Smooth muscle cell (in vitro differentiated cells): ENCODE data around the gene RBM27. TPM values are rescaled to one million over a fixed set of nuclear protein-coding genes. Genes with fewer than 3 reads are reported as not detected.
"Not testable (repeated sequence)": the region's sequence is repeated elsewhere in the genome, so short reads cannot be mapped to it uniquely, and the experiment has no call there.

Experiments used
- DNase-seq: peaks from one replicate; lab custom pipeline; 2025; ENCODE audit not compliant: unreplicated experiment; lab: John Stamatoyannopoulos, UW
- H2AFZ ChIP-seq: fragments of 200-600 bp; sonication (generic); 2 replicates; pipeline ENCODE4 v1.6.0; 2016; ENCODE audit warnings: antibody characterized with exemption, low read depth, mild to moderate bottlenecking
- H3F3A ChIP-seq: fragments of 200-600 bp; sonication (generic); 2 replicates; pipeline ENCODE4 v1.6.0; 2017; ENCODE audit warnings: antibody characterized with exemption, low read depth
- H3K27ac ChIP-seq: fragments of 200-600 bp; sonication (generic); 2 replicates; pipeline ENCODE4 v1.5.1; 2016; ENCODE audit warnings: low read depth, mild to moderate bottlenecking
- H3K27me3 ChIP-seq: fragments of 200-600 bp; sonication (generic); 2 replicates; pipeline ENCODE4 v1.6.1; 2016; ENCODE audit warnings: low read depth, mild to moderate bottlenecking
- H3K36me3 ChIP-seq: fragments of 200-600 bp; sonication (generic); 2 replicates; pipeline ENCODE4 v1.5.1; 2016; ENCODE audit warnings: low read depth
- H3K4me1 ChIP-seq: fragments of 200-600 bp; sonication (generic); 2 replicates; pipeline ENCODE4 v1.5.1; 2016; ENCODE audit warnings: low read depth
- H3K4me2 ChIP-seq: fragments of 200-600 bp; sonication (generic); 2 replicates; pipeline ENCODE4 v1.6.0; 2016; ENCODE audit warnings: mild to moderate bottlenecking
- H3K4me3 ChIP-seq: fragments of 200-600 bp; sonication (generic); 2 replicates; pipeline ENCODE4 v1.5.1; 2016; ENCODE audit warnings: mild to moderate bottlenecking
- H3K79me2 ChIP-seq: fragments of 200-600 bp; sonication (generic); 2 replicates; pipeline ENCODE4 v1.6.0; 2016; ENCODE audit warnings: low read depth, mild to moderate bottlenecking
- H3K9ac ChIP-seq: fragments of 200-600 bp; sonication (generic); 2 replicates; pipeline ENCODE4 v1.6.0; 2016; ENCODE audit warnings: low read depth
- H3K9me3 ChIP-seq: fragments of 200-600 bp; sonication (generic); replicated peaks from 2 replicates; pipeline ENCODE4 v1.5.1; 2016; ENCODE audit warnings: low read depth
- H4K20me1 ChIP-seq: fragments of 200-600 bp; sonication (generic); 2 replicates; pipeline ENCODE4 v1.6.0; 2016; ENCODE audit warnings: low read depth
- WGBS: methylation state at CpG from one replicate; pipeline ENCODE4 v1.1.7; 2016; ENCODE audit warnings: low lambda C conversion rate; 5-methylcytosine and 5-hydroxymethylcytosine counted together
- polyA plus RNA-seq: library from polyadenylated mRNA; unstranded; fragments of >200 nt; fragmentation: Nextera tagmentation; extraction: Ambion mirVana; gene quantifications from 2 replicates; pipeline ENCODE4 v1.2.1, GENCODE V29; 2016
- total RNA-seq: library from RNA; depleted of rRNA; stranded (reverse); fragments of >200 nt; gene quantifications from 2 replicates; pipeline ENCODE4 v1.2.3, GENCODE V29; 2014
- TF ChIP-seq, protein P1 (sequence below): fragments of 200-600 bp; sonication (generic); IDR thresholded peaks from 2 replicates; pipeline ENCODE4 v1.5.1; 2017; ENCODE audit warnings: borderline replicate concordance, mild to moderate bottlenecking, antibody characterized with exemption; ENCODE audit not compliant: insufficient read depth, poor library complexity, severe bottlenecking

RBM27 gene
- total and polyA plus RNA-seq, 2 experiments from 2014 or later, result 2.5 to 25.6 TPM

DNA sequence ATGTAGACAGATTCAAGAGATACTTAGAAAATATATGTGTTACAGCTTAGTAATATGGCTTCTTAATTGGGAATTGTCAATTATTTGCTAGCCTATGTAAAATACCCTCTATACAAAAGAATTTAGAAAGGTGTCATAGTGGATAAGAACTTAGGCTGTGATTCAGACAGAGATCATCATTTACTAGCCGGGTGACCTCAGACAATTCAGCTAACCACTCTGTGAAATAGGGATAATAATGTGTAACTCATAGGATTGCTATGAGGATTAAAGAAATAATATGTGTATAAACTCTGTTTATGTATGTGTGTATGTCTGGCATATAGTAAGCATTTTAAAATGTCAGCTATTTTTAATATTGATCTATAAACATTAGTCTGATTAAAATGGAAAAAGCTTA, 15.0 kb upstream of the RBM27 start:
- Histone ChIP-seq H4K20me1 (no peaks in the 10 kb centered on the region), H3K27me3 (no peaks in the 10 kb centered on the region), H3K4me1 (no peaks in the 10 kb centered on the region), H3F3A (no peaks in the 10 kb centered on the region), H3K9ac (no peak overlapping the region), H3K4me2 (no peak overlapping the region), H3K27ac (no peak overlapping the region), H3K79me2 (no peaks in the 10 kb centered on the region), H3K4me3 (no peak overlapping the region), H2AFZ (no peak overlapping the region), H3K36me3 (no peaks in the 10 kb centered on the region), H3K9me3 (no peaks in the 10 kb centered on the region)
- TF ChIP-seq, protein P1, sequence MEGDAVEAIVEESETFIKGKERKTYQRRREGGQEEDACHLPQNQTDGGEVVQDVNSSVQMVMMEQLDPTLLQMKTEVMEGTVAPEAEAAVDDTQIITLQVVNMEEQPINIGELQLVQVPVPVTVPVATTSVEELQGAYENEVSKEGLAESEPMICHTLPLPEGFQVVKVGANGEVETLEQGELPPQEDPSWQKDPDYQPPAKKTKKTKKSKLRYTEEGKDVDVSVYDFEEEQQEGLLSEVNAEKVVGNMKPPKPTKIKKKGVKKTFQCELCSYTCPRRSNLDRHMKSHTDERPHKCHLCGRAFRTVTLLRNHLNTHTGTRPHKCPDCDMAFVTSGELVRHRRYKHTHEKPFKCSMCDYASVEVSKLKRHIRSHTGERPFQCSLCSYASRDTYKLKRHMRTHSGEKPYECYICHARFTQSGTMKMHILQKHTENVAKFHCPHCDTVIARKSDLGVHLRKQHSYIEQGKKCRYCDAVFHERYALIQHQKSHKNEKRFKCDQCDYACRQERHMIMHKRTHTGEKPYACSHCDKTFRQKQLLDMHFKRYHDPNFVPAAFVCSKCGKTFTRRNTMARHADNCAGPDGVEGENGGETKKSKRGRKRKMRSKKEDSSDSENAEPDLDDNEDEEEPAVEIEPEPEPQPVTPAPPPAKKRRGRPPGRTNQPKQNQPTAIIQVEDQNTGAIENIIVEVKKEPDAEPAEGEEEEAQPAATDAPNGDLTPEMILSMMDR, result no peak
- 54% methylated on average over 1 of the region's 1 CpG for WGBS
- no peak for DNase-seq

DNA sequence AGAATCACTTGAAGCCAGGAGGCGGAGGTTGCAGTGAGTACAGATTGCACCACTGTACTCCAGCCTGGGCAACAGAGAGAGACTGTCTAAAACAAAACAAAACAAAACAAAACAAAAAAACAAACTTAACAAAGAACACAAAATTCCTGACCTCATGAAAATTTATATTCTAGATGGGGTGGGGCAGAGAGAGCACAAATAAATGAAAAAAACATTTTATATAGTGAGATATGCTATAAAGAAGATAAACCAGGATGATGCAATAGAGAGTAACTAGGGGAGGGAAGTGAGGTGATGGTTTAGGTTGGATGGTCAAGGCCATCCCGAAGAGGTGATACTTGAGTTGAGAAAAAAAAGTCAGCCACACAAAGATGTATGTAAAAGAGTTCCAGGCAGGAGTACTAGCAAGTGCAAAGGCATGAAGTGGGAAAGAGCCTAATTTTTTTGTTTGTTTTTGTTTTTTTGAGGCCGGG, 10.8 kb upstream of the RBM27 start:
- no peaks in the 10 kb centered on the region for H3K79me2 ChIP-seq
- no peaks in the 10 kb centered on the region for H3K9me3 ChIP-seq
- no peak overlapping the region for H2AFZ ChIP-seq
- no peaks in the 10 kb centered on the region for H3K36me3 ChIP-seq
- H4K20me1 ChIP-seq, result no peaks in the 10 kb centered on the region
- no peaks in the 10 kb centered on the region for H3K27me3 ChIP-seq
- WGBS, result 90% methylated on average over 3 of the region's 3 CpGs
- TF ChIP-seq, protein P1, result no peak
- no peak overlapping the region for H3K4me3 ChIP-seq
- no peak overlapping the region for H3K27ac ChIP-seq
- no peak for DNase-seq
- no peak overlapping the region for H3K4me2 ChIP-seq
- no peak overlapping the region for H3K9ac ChIP-seq
- no peaks in the 10 kb centered on the region for H3K4me1 ChIP-seq
- no peaks in the 10 kb centered on the region for H3F3A ChIP-seq

DNA sequence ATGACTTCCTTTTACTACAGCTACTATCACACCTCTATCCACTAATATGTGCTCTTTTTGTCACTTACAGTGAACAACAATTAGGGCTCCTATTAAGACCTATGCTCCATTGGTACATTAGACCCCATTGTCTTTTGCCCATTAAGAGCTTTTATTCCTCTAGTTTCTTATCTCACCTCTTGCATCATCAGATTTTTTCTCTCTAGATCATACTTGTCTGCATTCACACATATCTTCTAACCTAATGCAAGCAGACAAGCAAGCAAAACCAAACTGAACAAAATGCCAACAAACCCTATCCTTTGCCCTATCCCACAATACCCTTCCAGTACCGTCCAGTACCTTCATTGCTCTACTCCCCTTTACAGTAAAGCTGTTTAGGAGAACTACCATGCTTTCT, 10.1 kb upstream of the RBM27 start:
- H3K4me2 ChIP-seq, result no peak overlapping the region
- WGBS, result 98% methylated on average over 1 of the region's 1 CpG
- no peak for DNase-seq
- no peaks in the 10 kb centered on the region for H3F3A ChIP-seq
- H3K27me3 ChIP-seq, result no peaks in the 10 kb centered on the region
- no peak overlapping the region for H3K4me3 ChIP-seq
- H2AFZ ChIP-seq, result no peak overlapping the region
- no peaks in the 10 kb centered on the region for H3K36me3 ChIP-seq
- no peaks in the 10 kb centered on the region for H3K4me1 ChIP-seq
- H3K9me3 ChIP-seq, result no peaks in the 10 kb centered on the region
- no peaks in the 10 kb centered on the region for H3K79me2 ChIP-seq
- no peak overlapping the region for H3K27ac ChIP-seq
- H4K20me1 ChIP-seq, result no peaks in the 10 kb centered on the region
- no peak overlapping the region for H3K9ac ChIP-seq
- TF ChIP-seq, protein P1, result no peak

DNA sequence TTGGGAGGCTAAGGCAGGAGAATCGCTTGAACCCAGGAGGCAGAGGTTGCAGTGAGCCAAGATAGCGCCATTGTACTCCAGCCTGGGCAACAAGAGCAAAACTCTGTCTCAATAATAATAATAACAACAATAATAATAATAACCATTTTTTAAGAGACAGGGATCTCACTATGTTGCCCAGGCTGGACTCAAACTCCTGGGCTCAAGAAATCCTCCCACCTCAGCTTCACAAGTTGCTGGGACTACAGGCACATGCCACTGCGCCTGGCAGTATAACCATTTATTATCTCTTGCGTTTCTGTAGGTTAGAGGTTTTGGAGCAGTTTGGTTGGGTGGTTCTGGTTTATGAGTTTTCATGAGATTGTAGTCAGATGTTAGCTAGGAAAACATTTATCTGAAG, 8.4 kb upstream of the RBM27 start:
- 94% methylated on average over 4 of the region's 4 CpGs for WGBS

More for the DNA sequence above, 8.4 kb upstream of the RBM27 start:
- H3K4me2 ChIP-seq, H3K9me3 ChIP-seq, H3K4me3 ChIP-seq, H3K4me1 ChIP-seq, H3K27me3 ChIP-seq, H3K27ac ChIP-seq, H4K20me1 ChIP-seq, H3K9ac ChIP-seq, H3F3A ChIP-seq, H2AFZ ChIP-seq, DNase-seq, H3K36me3 ChIP-seq, H3K79me2 ChIP-seq: not testable (repeated sequence)
